CD8-positive, alpha-beta memory T cell (primary cell): Measurements from ENCODE around the gene AMT. TPM values are rescaled to one million over a fixed set of nuclear protein-coding genes. Genes with fewer than 3 reads are reported as not detected.
"Not testable (repeated sequence)": the region's sequence is repeated elsewhere in the genome, so short reads cannot be mapped to it uniquely, and the experiment has no call there.

Experiments
- CTCF ChIA-PET: fragments of 350-600 bp; sonication (Branson Sonifier 250); formaldehyde crosslinking; loops from one replicate; lab custom pipeline; 2021; ENCODE audit warnings: antibody characterized with exemption; lab: Charles Lee
- POLR2A ChIA-PET: fragments of 350-600 bp; sonication (Branson Sonifier 250); formaldehyde crosslinking; loops from one replicate; lab custom pipeline; 2021; ENCODE audit warnings: antibody characterized with exemption; lab: Charles Lee
- DNase-seq, 5 donors: peaks; one replicate each; pipeline versions ENCODE4 v3.0.0 to v3.0.0-alpha.2; 2020 to 2022; ENCODE audit warnings: mixed read lengths in 1 of 5
- H3K27ac ChIP-seq: one replicate; pipeline ENCODE4 v1.7.0; 2013; ENCODE audit warnings: low read depth, mild to moderate bottlenecking, low read length, moderate library complexity
- H3K27me3 ChIP-seq: 2 replicates; pipeline ENCODE4 v1.7.0; 2013; ENCODE audit warnings: low read length, mild to moderate bottlenecking; ENCODE audit not compliant: insufficient read depth, poor library complexity, severe bottlenecking
- H3K36me3 ChIP-seq: 2 replicates; pipeline ENCODE4 v1.7.0; 2013; ENCODE audit warnings: mild to moderate bottlenecking, low read length, moderate library complexity; ENCODE audit not compliant: insufficient read depth
- H3K4me1 ChIP-seq: 2 replicates; pipeline ENCODE4 v1.7.0; 2013; ENCODE audit warnings: mild to moderate bottlenecking, low read length, moderate library complexity; ENCODE audit not compliant: insufficient read depth
- H3K4me3 ChIP-seq: 2 replicates; pipeline ENCODE4 v1.7.0; 2013; ENCODE audit warnings: mild to moderate bottlenecking, low read length
- H3K9me3 ChIP-seq: 2 replicates; pipeline ENCODE4 v1.7.0; 2013; ENCODE audit warnings: mild to moderate bottlenecking, low read length
- H3K27ac Mint-ChIP-seq, 8 donors: one replicate each; pipeline ENCODE4 v1.8.0; 2020 to 2021; ENCODE audit warnings: mixed read lengths in 8 of 8, mild to moderate bottlenecking in 6 of 8, inconsistent platforms in 3 of 8, moderate library complexity in 3 of 8
- H3K27me3 Mint-ChIP-seq, 2 donors: one replicate each; pipeline ENCODE4 v1.8.0; 2020 to 2021; ENCODE audit warnings: mixed read lengths in 2 of 2, mild to moderate bottlenecking in 1 of 2, moderate library complexity in 1 of 2
- H3K36me3 Mint-ChIP-seq, 3 donors: one replicate each; pipeline ENCODE4 v1.8.0; 2020 to 2021; ENCODE audit warnings: mixed read lengths in 3 of 3, inconsistent platforms in 1 of 3, mild to moderate bottlenecking in 1 of 3
- H3K4me1 Mint-ChIP-seq, 3 donors: one replicate each; pipeline ENCODE4 v1.8.0; 2020 to 2021; ENCODE audit warnings: mixed read lengths in 3 of 3, inconsistent platforms in 1 of 3, mild to moderate bottlenecking in 1 of 3
- H3K4me3 Mint-ChIP-seq, 7 donors: one replicate each; pipeline ENCODE4 v1.8.0; 2020 to 2021; ENCODE audit warnings: mixed read lengths in 7 of 7, mild to moderate bottlenecking in 6 of 7, moderate library complexity in 4 of 7, inconsistent platforms in 2 of 7
- H3K9me3 Mint-ChIP-seq, 5 donors: one replicate each; pipeline ENCODE4 v1.8.0; 2020 to 2022; ENCODE audit warnings: mixed read lengths in 5 of 5, mild to moderate bottlenecking in 3 of 5, moderate library complexity in 2 of 5, inconsistent platforms in 1 of 5
- polyA plus RNA-seq: library from polyadenylated mRNA; unstranded; fragments of 300-500 nt; fragmentation: Illumina TruSeq; gene quantifications from one replicate; pipeline ENCODE4 v1.2.3, GENCODE V29; 2021
- total RNA-seq, 2 experiments: library from RNA; stranded (reverse); gene quantifications; one replicate each; pipeline ENCODE4 v1.2.3, GENCODE V29; 2021

AMT gene
- total and polyA plus RNA-seq, 3 experiments from 2014 or later, result 0.62 to 1.6 (median 1.3) TPM

DNA sequence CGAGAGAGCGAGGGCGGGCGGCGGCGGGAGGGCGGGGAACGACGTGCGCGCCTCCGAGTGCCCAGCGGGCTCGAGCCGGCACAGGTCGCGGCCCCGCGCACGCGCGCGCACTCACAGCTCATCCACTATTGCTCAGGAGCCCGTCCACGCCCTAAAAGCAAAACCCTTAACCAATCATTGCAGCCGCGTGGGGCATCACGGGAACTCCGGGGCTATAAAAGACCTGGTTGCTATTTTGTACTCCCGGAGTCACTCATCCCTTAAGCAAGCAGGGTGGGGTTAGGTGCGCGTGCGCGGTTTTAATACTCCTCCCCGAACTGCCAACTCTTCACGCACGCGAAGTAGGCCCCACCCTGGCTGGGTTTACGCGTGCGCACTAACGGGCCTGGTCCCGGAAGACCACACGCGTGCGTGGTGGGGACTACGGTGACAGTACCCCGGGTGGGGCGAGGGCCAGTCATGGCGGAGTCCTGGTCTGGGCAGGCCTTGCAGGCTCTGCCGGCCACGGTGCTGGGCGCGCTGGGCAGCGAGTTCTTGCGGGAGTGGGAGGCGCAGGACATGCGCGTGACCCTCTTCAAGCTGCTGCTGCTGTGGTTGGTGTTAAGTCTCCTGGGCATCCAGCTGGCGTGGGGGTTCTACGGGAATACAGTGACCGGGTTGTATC, 10.2 kb downstream of the AMT start, which contains the start of the genes RHOA and TCTA:
TSS of gene RHOA (minus strand) at position 9 of the 664 bp plus-strand sequence. CDS start 36,387 bp downstream, outside the sequence.
TSS of gene TCTA (plus strand) at position 456 of the 664 bp plus-strand sequence. CDS start at position 460, 4 bp downstream.
- peak within 1 kb of the TSS; percentile 88 to 96 (median 94) for H3K4me3 Mint-ChIP-seq
- H3K4me1 Mint-ChIP-seq, result peaks cover 69 to 82% (median 74%) of the 10 kb centered on the region in 3 donors
- H3K27ac Mint-ChIP-seq, result peak within 1 kb of the TSS; percentile 90 to 97 (median 96)
- ChIA-PET CTCF (interaction anchor here (1.2 to 3.1 kb wide), 5 partner anchors 16 to 303 kb away, joined by 4 to 19 read pairs (median 7); partner anchors contain the start of genes DAG1, NICN1 and USP4), POLR2A (interaction anchor here (0.6 to 3.4 kb wide), 14 partner anchors 8 to 423 kb away, joined by 3 to 53 read pairs (median 5); partner anchors contain the start of genes DAG1, GPX1, NDUFAF3 and NICN1)
- H3K27ac ChIP-seq, result peak within 1 kb of the TSS; percentile 95
- peaks cover 0 to 27% (median 1%) of the 10 kb centered on the region in 3 donors for H3K36me3 Mint-ChIP-seq
- H3K36me3 ChIP-seq, result peaks cover 6% of the 10 kb centered on the region
- H3K9me3 Mint-ChIP-seq, result no peaks in the 10 kb centered on the region
- no peaks in the 10 kb centered on the region for H3K27me3 ChIP-seq
- peak; percentile 98 to 100 (median 99) for DNase-seq
- H3K4me3 ChIP-seq, result peak within 1 kb of the TSS; percentile 93
- peaks cover 0 to 2% of the 10 kb centered on the region in 2 donors for H3K27me3 Mint-ChIP-seq
- peaks cover 76% of the 10 kb centered on the region for H3K4me1 ChIP-seq
- H3K9me3 ChIP-seq, result no peaks in the 10 kb centered on the region

GRCh38 chr3:49411535-49411967, 10.7 kb downstream of the AMT start:
- peaks cover 68 to 82% (median 74%) of the 10 kb centered on the region in 3 donors for H3K4me1 Mint-ChIP-seq
- H3K27me3 ChIP-seq, result no peaks in the 10 kb centered on the region
- no peaks in the 10 kb centered on the region for H3K9me3 ChIP-seq
- peak overlapping the region; percentile 88 to 96 (median 94) for H3K4me3 Mint-ChIP-seq
- H3K36me3 ChIP-seq, result peaks cover 6% of the 10 kb centered on the region
- H3K4me3 ChIP-seq, result peak overlapping the region; percentile 65
- POLR2A ChIA-PET, result interaction anchor here (0.6 to 3.4 kb wide), 13 partner anchors 7 to 422 kb away, joined by 3 to 53 read pairs (median 5); partner anchors contain the start of genes DAG1, GPX1, NDUFAF3 and NICN1
- peak overlapping the region in 6 of 8 donors; percentile 90 to 96 (median 94) for H3K27ac Mint-ChIP-seq
- peaks cover 76% of the 10 kb centered on the region for H3K4me1 ChIP-seq
- H3K36me3 Mint-ChIP-seq, result peaks cover 0 to 27% (median under 1%) of the 10 kb centered on the region in 3 donors
- H3K9me3 Mint-ChIP-seq, result no peaks in the 10 kb centered on the region
- H3K27ac ChIP-seq, result peak overlapping the region; percentile 91
- peak in 3 of 5 donors; percentile 44 to 71 (median 54) for DNase-seq
- CTCF ChIA-PET, result interaction anchor here (1.2 to 3.1 kb wide), 4 partner anchors 38 to 303 kb away, joined by 4 to 19 read pairs (median 8); partner anchors contain the start of genes DAG1 and USP4
- peaks cover 0 to 2% of the 10 kb centered on the region in 2 donors for H3K27me3 Mint-ChIP-seq

DNA sequence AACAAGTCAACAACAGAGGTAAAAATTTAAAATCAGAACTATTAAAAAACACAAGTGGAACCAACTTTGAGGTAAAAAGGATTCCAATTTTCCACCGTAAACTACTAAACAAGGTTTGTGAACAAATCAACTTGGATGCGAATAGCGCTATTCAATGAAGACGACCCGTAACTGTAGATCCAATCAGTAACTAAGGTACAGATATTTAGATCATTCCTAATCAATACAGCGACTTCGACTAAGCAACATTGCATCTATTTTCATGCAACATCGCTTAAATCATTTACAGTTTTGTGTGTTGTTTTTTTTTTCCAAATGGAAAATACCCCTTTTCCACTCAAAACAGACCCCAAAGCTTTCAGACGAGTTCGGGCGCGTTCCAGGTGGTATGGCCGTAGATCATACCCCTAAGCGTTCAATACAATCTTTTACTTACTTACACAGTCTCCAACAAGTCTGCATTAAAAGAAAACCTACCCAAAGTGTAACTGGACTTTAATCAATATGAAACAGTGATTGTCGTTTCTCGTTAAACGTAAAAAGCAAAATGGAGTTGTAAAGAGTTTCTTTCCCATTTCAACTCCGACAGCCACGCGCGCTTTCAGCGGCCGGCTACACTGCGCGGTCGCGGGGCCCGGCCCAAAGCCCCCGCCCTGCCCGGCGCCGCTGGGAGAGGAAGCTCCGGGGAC, 11.3 kb downstream of the AMT start:
- Histone ChIP-seq H3K4me3 (peak overlapping the region; percentile 65), H3K36me3 (peaks cover 6% of the 10 kb centered on the region), H3K4me1 (peaks cover 76% of the 10 kb centered on the region), H3K27me3 (no peaks in the 10 kb centered on the region), H3K27ac (peak overlapping the region; percentile 91), H3K9me3 (no peaks in the 10 kb centered on the region)
- Mint-ChIP-seq H3K4me3 (peak overlapping the region; percentile 86 to 96 (median 94)), H3K27me3 (peaks cover 0 to 2% of the 10 kb centered on the region in 2 donors), H3K4me1 (peaks cover 68 to 82% (median 74%) of the 10 kb centered on the region in 3 donors), H3K27ac (peak overlapping the region; percentile 86 to 96 (median 94)), H3K36me3 (peaks cover 0 to 28% (median 0%) of the 10 kb centered on the region in 3 donors), H3K9me3 (no peaks in the 10 kb centered on the region)
- no peak for DNase-seq
- ChIA-PET POLR2A (interaction anchor here (1.2 to 3.4 kb wide), 6 partner anchors 18 to 389 kb away, joined by 3 to 53 read pairs (median 8); partner anchors contain the start of genes NDUFAF3, NICN1, QRICH1 and USP4), CTCF (interaction anchor here (0.6 to 2.6 kb wide), 3 partner anchors 11 to 71 kb away, joined by 5 to 19 read pairs (median 6); partner anchors contain the start of genes DAG1 and USP4)

- Mint-ChIP-seq H3K4me1 (peaks cover 70 to 82% (median 75%) of the 10 kb centered on the region in 3 donors), H3K4me3 (peak overlapping the region; percentile 86 to 96 (median 94)), H3K36me3 (peaks cover 0 to 31% (median 1%) of the 10 kb centered on the region in 3 donors), H3K27me3 (peaks cover 0 to 2% of the 10 kb centered on the region in 2 donors), H3K27ac (peak overlapping the region; percentile 86 to 96 (median 94)), H3K9me3 (no peaks in the 10 kb centered on the region)
- Histone ChIP-seq H3K27me3 (no peaks in the 10 kb centered on the region), H3K27ac (peak overlapping the region; percentile 91), H3K9me3 (no peaks in the 10 kb centered on the region), H3K4me3 (peak overlapping the region; percentile 65), H3K4me1 (peaks cover 76% of the 10 kb centered on the region), H3K36me3 (peaks cover 6% of the 10 kb centered on the region)
- ChIA-PET POLR2A (interaction anchor here (1.1 to 2.8 kb wide), 2 partner anchors 70 to 71 kb away, joined by 4 to 53 read pairs; partner anchors contain the start of gene USP4), CTCF (interaction anchor here (0.6 to 2.6 kb wide), 6 partner anchors 10 to 70 kb away, joined by 3 to 19 read pairs (median 4); partner anchors contain the start of gene USP4)
- peak in 1 of 5 donors; percentile 34 for DNase-seq
Observed at GRCh38 chr3:49410066-49410845, 12.0 kb downstream of the AMT start.

DNA sequence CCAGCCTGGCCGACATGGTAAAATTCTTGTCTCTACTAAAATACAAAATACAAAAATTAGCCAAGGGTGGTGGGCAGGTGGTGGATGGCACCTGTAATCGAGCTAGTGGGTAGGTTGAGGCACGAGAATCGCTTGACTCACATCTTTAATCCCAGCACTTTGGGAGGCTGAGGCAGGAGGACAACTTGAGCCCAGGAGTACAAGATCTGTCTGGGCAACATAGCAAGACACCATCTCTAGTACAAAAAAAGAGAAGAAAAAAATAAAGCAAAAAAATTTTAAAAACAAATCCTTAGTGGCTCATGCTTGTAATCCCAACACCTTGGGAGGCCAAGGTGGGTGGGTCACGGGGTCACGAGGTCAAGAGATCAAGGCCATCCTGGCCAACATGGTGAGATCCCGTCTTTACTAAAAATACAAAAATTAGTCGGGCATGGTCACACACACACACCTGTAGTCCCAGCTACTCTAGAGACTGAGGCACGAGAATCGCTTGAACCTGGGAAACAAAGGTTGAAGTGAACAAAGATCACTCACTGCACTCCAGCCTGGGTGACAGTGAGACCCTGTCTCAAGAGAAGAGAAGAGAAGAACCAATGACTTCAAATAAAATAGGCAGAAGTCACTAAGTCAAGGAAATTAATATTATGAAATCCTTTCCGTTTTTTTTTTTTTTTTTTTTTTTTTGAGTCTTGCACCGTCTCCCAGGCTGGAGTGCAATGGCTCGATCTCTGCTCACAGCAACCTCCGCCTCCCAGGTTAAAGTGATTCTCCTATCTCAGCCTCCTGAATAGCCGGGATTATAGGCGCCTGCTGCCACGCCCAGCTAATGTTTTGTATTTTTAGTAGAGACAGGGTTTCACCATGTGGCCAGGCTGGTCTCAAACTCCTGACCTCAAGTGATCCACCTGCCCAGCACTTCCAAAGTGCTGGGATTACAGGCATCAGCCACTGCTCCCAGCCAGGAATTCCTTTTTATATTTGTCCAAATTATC, 15.4 kb downstream of the AMT start:
- Histone ChIP-seq H3K36me3 (no peaks in the 10 kb centered on the region), H3K27me3 (no peaks in the 10 kb centered on the region), H3K9me3 (no peaks in the 10 kb centered on the region), H3K4me1 (peaks cover 57% of the 10 kb centered on the region), H3K27ac (no peak overlapping the region), H3K4me3 (no peak overlapping the region)
- peak overlapping the region; percentile 27 to 73 (median 54) for H3K4me3 Mint-ChIP-seq
- H3K27ac Mint-ChIP-seq, result peak overlapping the region; percentile 44 to 96 (median 82)
- peaks cover 0 to 33% (median 1%) of the 10 kb centered on the region in 3 donors for H3K36me3 Mint-ChIP-seq
- POLR2A ChIA-PET, result interaction anchor here (0.6 to 0.9 kb wide), 2 partner anchors 9 to 67 kb away, joined by 3 to 4 read pairs; partner anchors contain the start of gene USP4
- peaks cover 58 to 75% (median 70%) of the 10 kb centered on the region in 3 donors for H3K4me1 Mint-ChIP-seq
- H3K9me3 Mint-ChIP-seq, result no peaks in the 10 kb centered on the region
- H3K27me3 Mint-ChIP-seq, result no peaks in the 10 kb centered on the region
- CTCF ChIA-PET, result interaction anchor here (0.7 kb wide), 1 partner anchor 64 kb away, joined by 3 read pairs; no protein-coding TSS in a partner anchor
- no peak for DNase-seq

GRCh38 chr3:49405570-49405969, 16.7 kb downstream of the AMT start:
- H3K27me3 ChIP-seq, H3K36me3 ChIP-seq, H3K27ac ChIP-seq, H3K4me3 ChIP-seq, H3K9me3 ChIP-seq, H3K9me3 Mint-ChIP-seq, DNase-seq, H3K27me3 Mint-ChIP-seq: not testable (repeated sequence)
- Mint-ChIP-seq H3K27ac (peak overlapping the region in 7 of 8 donors; percentile 55 to 95 (median 72)), H3K36me3 (peaks cover 0 to 36% (median 1%) of the 10 kb centered on the region in 3 donors), H3K4me3 (peak overlapping the region in 5 of 7 donors; percentile 0 to 58 (median 27)), H3K4me1 (peaks cover 61 to 80% (median 76%) of the 10 kb centered on the region in 3 donors)
- peaks cover 62% of the 10 kb centered on the region for H3K4me1 ChIP-seq
- ChIA-PET POLR2A (interaction anchor here (0.9 kb wide), 1 partner anchor 23 kb away, joined by 12 read pairs; no protein-coding TSS in a partner anchor), CTCF (interaction anchor here (0.9 to 1.2 kb wide), 2 partner anchors 15 to 66 kb away, joined by 3 to 4 read pairs; partner anchors contain the start of gene USP4)
